IPS-NIHi7 (cell line): ENCODE measurements around the gene POLG2.

Experiments used
- DNase-seq: peaks from one replicate; pipeline ENCODE4 v3.0.0; 2012; ENCODE audit warnings: mixed read lengths; ENCODE audit errors: extremely low spot score

The POLG2 gene

GRCh38 chr17:64496786-64497564, at the start of gene POLG2:
POLG2 (minus strand) TSS chr17:64497054; CDS start chr17:64496968, 86 bp downstream.
- DNase-seq = peak; percentile 91

- no peak for DNase-seq
Observed at GRCh38 chr17:64544742-64545141, 47.9 kb upstream of the POLG2 start.

GRCh38 chr17:64540118-64540776, 43.4 kb upstream of the POLG2 start:
- no peak for DNase-seq

- no peak for DNase-seq
Observed at GRCh38 chr17:64538508-64539130, 41.8 kb upstream of the POLG2 start.

GRCh38 chr17:64537488-64537887, 40.6 kb upstream of the POLG2 start:
- DNase-seq = no peak

GRCh38 chr17:64536913-64537312, 40.1 kb upstream of the POLG2 start:
- no peak for DNase-seq

GRCh38 chr17:64535357-64535756, 38.5 kb upstream of the POLG2 start:
- no peak for DNase-seq

GRCh38 chr17:64534187-64534586, 37.3 kb upstream of the POLG2 start:
- no peak for DNase-seq

GRCh38 chr17:64533784-64534183, 36.9 kb upstream of the POLG2 start:
- no peak for DNase-seq

GRCh38 chr17:64532409-64532808, 35.6 kb upstream of the POLG2 start:
- no peak for DNase-seq

GRCh38 chr17:64531955-64532371, 35.1 kb upstream of the POLG2 start:
- DNase-seq = no peak

GRCh38 chr17:64529221-64529620, 32.4 kb upstream of the POLG2 start:
- DNase-seq = no peak

GRCh38 chr17:64527914-64528313, 31.1 kb upstream of the POLG2 start:
- DNase-seq = no peak

- no peak for DNase-seq
Observed at GRCh38 chr17:64520359-64520758, 23.5 kb upstream of the POLG2 start.

GRCh38 chr17:64519601-64520000, 22.7 kb upstream of the POLG2 start:
- no peak for DNase-seq

- DNase-seq = no peak
Observed at GRCh38 chr17:64515829-64516228, 19.0 kb upstream of the POLG2 start.

GRCh38 chr17:64515419-64515818, 18.6 kb upstream of the POLG2 start:
- no peak for DNase-seq

GRCh38 chr17:64509179-64509578, 12.3 kb upstream of the POLG2 start:
- DNase-seq = no peak

- no peak for DNase-seq
Observed at GRCh38 chr17:64508683-64509082, 11.8 kb upstream of the POLG2 start.

GRCh38 chr17:64507413-64507782, 10.5 kb upstream of the POLG2 start:
- peak; percentile 41 for DNase-seq

- DNase-seq = no peak
Observed at GRCh38 chr17:64506576-64507412, 9.9 kb upstream of the POLG2 start, which contains the start of gene CEP95. CEP95 (plus strand) TSS chr17:64506977; CDS start chr17:64507098, 121 bp downstream.

GRCh38 chr17:64506201-64506575, 9.3 kb upstream of the POLG2 start, which contains the start of gene DDX5:
DDX5 (minus strand) TSS chr17:64506289; CDS start chr17:64506119, 170 bp downstream.
- DNase-seq = peak; percentile 93
